Peyer's patch (tissue), 4 donors: ENCODE measurements around the gene SHANK2.

Experiments
- CTCF ChIP-seq, 6 experiments: fragments of 450-650 bp in 4 of 6; fragments of 200-600 bp in 2 of 6; sonication (generic) in 1 of 6; IDR thresholded peaks; one replicate each; pipeline ENCODE4 v1.5.1; 2017 to 2019; ENCODE audit warnings: antibody characterized with exemption in 6 of 6, mild to moderate bottlenecking in 3 of 6, moderate library complexity in 1 of 6
- POLR2A ChIP-seq, 2 donors: fragments of 450-650 bp; IDR thresholded peaks; one replicate each; pipeline ENCODE4 v1.5.1; 2017; ENCODE audit warnings: antibody characterized with exemption in 2 of 2, mild to moderate bottlenecking in 2 of 2, moderate library complexity in 2 of 2

GRCh38 chr11:71232364-71232763 lies 20.0 kb downstream of the SHANK2 start:
- TF ChIP-seq POLR2A (IDR thresholded peaks at IDR 0.05) (no peak), CTCF (IDR thresholded peaks at IDR 0.05) (no peak)
